Measurements from ENCODE around the gene SLC6A18.
"Not testable (repeated sequence)": the region's sequence is repeated elsewhere in the genome, so short reads cannot be mapped to it uniquely, and the experiment has no call there.

The SLC6A18 gene

DNA sequence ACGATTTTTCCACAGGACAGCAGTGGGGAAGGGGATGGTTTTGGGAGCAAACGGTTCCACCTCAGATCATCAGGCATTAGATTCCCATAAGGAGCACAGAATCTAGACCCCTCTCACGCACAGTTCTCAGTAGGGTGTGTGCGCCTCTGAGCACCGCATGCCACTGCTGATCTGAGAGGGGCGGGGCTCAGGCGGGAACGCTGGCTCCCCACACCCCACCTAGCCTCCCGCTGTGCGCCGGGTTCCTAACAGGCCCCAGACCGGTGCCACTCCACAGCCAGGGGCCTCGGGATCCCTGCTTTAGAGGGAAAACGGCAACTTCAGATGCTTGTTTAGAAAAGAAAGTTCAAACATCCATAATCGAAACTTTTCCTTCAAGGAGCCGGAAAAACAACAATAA, 49.3 kb downstream of the SLC6A18 start:
- no peaks in the 10 kb centered on the region for H3K27me3 Mint-ChIP-seq
- H3K9me3 Mint-ChIP-seq, result no peaks in the 10 kb centered on the region
- peaks cover 5% of the 10 kb centered on the region for H3K36me3 Mint-ChIP-seq
- H3K4me3 Mint-ChIP-seq, result no peak overlapping the region
- no peaks in the 10 kb centered on the region for H3K4me1 Mint-ChIP-seq
- no peak overlapping the region for H3K27ac Mint-ChIP-seq

DNA sequence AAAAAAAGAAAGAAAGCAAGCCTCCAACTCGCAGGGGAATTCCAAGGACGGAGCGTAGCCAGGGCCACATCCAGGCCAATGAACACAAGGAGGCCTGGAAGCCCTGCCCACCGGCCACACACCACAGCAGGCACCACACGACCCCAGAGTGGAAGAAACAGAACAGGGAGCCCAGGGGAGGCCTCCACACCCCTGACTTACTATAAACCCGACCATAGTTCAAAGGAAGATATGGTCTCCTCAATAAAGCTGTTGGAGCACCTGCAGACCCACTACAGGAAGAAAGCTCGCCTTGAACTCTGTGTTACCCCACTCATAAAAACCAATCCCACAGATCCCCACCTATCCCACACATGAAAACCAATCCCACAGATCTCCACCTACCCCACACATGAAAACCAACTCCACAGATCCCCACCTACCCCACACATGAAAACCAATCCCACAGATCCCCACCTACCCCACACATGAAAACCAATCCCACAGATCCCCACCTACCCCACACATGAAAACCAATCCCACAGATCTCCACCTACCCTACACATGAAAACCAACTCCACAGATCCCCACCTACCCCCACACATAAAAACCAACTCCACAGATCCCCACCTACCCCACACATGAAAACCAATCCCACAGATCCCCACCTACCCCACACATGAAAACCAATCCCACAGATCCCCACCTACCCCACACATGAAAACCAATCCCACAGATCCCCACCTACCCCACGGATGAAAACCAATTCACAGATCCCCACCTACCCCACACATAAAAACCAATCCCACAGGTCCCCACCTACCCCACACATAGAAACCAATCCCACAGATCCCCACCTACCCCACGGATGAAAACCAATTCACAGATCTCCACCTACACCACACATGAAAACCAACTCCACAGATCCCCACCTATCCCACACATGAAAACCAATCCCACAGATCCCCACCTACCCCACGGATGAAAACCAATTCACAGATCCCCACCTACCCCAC, 50.5 kb downstream of the SLC6A18 start:
- not testable (repeated sequence) for H3K9me3 Mint-ChIP-seq, H3K27me3 Mint-ChIP-seq, H3K36me3 Mint-ChIP-seq, H3K27ac Mint-ChIP-seq, H3K4me3 Mint-ChIP-seq, H3K4me1 Mint-ChIP-seq

DNA sequence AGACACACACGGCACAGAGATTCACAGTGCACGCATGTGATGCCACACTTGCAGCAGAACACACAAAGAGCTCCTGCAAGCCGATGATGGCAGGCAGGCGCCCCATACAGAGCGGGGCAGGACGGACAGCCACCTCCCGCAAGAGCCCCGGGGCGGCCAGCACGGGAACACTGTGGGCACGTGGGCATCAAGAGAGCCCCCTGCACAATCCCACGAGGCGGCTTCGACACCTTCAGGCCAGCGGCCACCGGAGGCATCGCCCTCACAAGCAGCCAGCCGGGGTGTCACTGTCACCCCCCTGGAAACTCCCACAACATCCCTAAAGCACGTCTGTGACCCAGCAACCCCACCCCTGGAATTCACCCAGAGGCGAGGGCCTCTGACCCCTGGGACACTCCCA, 51.7 kb downstream of the SLC6A18 start:
- H3K4me3 Mint-ChIP-seq, result no peak overlapping the region
- H3K4me1 Mint-ChIP-seq, result no peaks in the 10 kb centered on the region
- H3K36me3 Mint-ChIP-seq, result peaks cover 5% of the 10 kb centered on the region
- H3K27ac Mint-ChIP-seq, result no peak overlapping the region
- no peaks in the 10 kb centered on the region for H3K9me3 Mint-ChIP-seq
- no peaks in the 10 kb centered on the region for H3K27me3 Mint-ChIP-seq

DNA sequence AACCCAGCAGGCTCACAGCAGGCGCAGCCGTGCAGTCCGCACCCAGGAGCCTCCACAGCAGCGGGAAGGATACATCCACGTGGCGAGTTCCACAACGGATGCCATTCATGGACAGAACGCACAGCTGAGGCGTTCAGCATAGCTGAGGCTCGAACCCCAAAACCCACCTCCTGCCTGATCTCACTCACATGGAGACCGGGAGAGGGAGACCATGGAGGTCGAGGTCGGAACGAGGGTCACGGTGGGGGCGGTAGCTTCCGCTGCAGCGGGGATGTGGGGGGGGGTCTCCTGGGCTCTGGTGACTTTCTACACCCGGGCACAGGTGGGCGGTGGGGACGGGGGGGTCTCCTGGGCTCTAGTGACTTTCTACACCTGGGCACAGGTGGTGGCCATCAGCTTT, 52.1 kb downstream of the SLC6A18 start:
- H3K27ac Mint-ChIP-seq, result no peak overlapping the region
- H3K4me1 Mint-ChIP-seq, result no peaks in the 10 kb centered on the region
- H3K4me3 Mint-ChIP-seq, result no peak overlapping the region
- no peaks in the 10 kb centered on the region for H3K9me3 Mint-ChIP-seq
- H3K27me3 Mint-ChIP-seq, result no peaks in the 10 kb centered on the region
- H3K36me3 Mint-ChIP-seq, result peaks cover 5% of the 10 kb centered on the region

DNA sequence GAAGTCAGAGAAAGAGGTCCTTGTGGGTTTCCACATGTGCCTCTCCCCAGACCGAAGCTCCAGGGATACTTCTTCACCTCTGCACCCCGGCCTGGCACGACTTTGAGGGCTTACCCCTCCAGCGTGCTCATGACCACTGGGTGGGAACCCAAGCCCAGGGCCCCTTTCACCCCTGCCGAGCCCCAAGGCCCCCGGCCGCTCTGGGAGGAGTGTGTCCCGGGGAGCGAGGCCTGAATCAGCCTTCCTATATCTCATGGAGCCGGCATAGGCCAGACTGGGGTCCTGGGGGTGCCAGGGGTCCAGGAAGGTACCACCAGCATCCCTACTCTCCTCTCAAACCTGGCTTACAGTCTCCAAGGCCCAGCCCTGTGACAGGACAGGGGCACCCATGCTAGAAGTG, 52.6 kb downstream of the SLC6A18 start:
- Mint-ChIP-seq H3K4me1 (no peaks in the 10 kb centered on the region), H3K9me3 (no peaks in the 10 kb centered on the region)

DNA sequence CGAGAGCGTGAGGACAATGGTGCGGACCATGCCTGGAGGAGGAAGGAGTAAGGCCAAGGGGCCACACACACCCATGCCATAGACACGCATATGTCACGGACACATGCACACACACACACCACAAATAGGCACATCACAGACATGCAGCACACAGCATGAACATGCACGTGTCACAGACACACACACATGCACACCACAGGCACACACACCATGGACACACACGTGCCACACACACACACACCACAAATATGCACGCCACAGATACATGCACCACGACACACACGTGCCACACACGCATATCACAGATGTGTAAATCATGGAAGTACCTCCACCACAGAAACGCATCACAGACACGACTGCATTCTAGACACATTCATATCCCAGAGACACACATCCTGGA, 53.0 kb downstream of the SLC6A18 start:
- Mint-ChIP-seq H3K9me3 (no peaks in the 10 kb centered on the region), H3K27me3 (no peaks in the 10 kb centered on the region), H3K36me3 (peaks cover 5% of the 10 kb centered on the region), H3K27ac (no peak overlapping the region), H3K4me3 (no peak overlapping the region), H3K4me1 (no peaks in the 10 kb centered on the region)

More for the DNA sequence above, 52.6 kb downstream of the SLC6A18 start:
- Mint-ChIP-seq H3K36me3 (peaks cover 5% of the 10 kb centered on the region), H3K4me3 (no peak overlapping the region), H3K27ac (no peak overlapping the region), H3K27me3 (no peaks in the 10 kb centered on the region)

DNA sequence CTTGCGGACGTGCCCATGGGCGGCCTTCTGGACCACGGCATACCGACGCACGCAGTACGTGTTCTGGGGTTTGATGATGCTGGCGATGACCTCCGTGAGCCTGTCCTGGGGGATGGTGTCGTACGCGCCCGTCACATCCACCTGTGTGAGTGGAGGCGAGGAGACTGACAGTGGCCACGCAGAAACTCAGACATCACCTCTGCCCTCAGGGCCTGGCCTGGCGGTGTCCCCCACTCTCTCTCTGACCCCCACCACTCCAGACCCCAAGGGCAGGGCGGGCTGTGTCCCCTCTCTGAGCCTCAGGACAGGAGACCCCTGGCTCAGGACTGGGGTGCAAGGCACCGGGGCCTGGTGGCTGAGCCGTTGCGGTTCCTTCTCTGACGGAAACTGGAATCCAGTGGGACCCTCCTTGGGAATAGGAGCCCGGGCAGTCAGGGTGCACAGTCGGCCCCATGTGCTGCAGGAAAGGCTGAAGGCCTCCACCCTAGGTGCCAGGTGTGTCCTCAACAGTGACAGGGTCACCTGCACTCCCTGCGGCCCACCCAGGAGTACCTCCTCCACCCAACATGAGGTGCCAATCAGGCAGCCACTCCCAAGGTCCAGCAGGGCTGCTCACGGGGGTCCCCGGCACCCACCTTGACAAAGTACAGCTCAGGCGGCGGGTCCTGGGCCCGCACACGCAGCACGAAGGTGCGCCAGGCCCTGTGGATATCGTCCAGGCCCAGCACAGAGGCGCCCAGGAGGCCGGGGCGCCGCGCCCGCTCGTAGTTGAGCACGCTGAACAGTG, 53.7 kb downstream of the SLC6A18 start:
- no peak overlapping the region for H3K4me3 Mint-ChIP-seq
- no peaks in the 10 kb centered on the region for H3K4me1 Mint-ChIP-seq
- H3K27ac Mint-ChIP-seq, result no peak overlapping the region
- peaks cover 5% of the 10 kb centered on the region for H3K36me3 Mint-ChIP-seq
- H3K9me3 Mint-ChIP-seq, result no peaks in the 10 kb centered on the region
- no peaks in the 10 kb centered on the region for H3K27me3 Mint-ChIP-seq

DNA sequence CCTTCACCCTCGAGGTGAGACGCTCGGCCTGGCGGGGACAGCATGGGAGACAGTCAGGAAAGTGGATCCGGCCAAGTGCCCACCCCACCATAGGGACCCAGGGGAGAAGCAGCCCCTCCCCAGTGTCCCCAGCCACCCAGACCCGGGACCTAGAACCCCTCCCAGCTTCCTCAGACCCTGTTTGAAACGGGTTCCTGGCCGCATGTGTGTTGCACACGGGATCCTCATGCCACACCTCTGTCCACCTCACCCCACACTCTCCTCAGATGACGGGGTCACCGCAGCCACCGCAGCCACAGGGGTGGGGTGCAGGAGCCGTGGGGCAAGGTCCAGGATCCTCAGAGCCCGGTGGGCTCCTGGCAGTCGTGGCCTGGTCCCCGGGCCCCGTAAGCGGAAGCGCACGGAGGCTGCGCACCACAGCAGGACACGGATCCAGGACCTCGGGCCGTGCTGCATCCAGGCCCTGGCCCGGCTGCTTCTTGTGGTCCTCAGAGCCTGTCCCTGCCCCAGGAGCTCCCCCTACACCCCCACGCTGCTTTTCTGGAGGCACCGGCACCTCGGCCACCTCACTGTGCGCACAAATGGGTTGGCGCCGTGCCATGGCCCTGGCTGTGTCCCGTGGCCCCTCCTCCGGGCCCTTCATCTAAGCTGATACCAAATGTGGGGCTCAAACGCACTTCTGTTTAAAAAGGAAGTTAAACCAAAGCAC, 54.4 kb downstream of the SLC6A18 start:
- Mint-ChIP-seq H3K4me3 (no peak overlapping the region), H3K36me3 (peaks cover 5% of the 10 kb centered on the region), H3K27ac (no peak overlapping the region), H3K27me3 (no peaks in the 10 kb centered on the region), H3K4me1 (no peaks in the 10 kb centered on the region), H3K9me3 (no peaks in the 10 kb centered on the region)

DNA sequence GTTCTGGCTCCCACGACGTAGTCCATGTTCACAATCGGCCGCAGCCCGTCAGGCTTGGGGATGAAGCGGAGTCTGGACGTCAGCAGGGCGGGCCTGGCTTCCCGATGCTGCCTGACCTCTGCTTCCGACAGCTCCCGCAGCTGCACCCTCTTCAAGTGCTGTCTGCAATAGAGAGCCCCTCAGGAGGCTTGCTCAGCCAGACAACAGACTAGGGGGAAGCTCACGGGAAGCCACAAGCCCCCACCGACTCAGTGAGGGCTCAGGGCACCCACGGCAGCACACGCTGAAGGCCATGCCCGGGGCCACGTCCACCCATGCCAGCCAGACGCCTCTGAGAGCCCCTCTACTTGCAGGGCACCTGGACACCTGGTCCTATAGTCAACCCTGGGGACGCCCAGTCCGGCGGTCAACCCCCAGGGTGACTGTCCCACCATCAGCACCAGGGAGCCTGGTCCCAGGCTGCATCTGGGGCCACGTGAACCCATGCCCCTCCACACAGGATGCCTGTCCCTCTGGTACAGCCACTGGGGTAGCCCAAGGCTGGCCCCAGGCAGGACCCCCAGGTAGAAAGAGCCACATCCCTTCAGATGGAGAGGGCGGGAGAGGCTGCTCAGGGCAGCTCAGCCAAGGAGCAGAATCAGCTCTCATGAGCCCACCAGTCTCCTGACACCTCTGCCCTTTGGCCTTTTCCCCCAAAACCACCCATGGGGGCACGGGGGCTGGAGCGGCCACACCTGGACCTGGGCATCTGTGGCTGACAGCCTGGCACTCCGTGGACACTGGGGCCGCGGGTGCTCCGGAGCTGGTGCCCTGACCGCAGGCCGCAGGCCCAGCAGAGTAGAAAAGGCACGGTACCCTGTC, 55.2 kb downstream of the SLC6A18 start:
- H3K4me3 Mint-ChIP-seq, result no peak overlapping the region
- H3K27ac Mint-ChIP-seq, result no peak overlapping the region
- H3K36me3 Mint-ChIP-seq, result peaks cover 5% of the 10 kb centered on the region
- H3K9me3 Mint-ChIP-seq, result no peaks in the 10 kb centered on the region
- no peaks in the 10 kb centered on the region for H3K27me3 Mint-ChIP-seq
- H3K4me1 Mint-ChIP-seq, result no peaks in the 10 kb centered on the region

DNA sequence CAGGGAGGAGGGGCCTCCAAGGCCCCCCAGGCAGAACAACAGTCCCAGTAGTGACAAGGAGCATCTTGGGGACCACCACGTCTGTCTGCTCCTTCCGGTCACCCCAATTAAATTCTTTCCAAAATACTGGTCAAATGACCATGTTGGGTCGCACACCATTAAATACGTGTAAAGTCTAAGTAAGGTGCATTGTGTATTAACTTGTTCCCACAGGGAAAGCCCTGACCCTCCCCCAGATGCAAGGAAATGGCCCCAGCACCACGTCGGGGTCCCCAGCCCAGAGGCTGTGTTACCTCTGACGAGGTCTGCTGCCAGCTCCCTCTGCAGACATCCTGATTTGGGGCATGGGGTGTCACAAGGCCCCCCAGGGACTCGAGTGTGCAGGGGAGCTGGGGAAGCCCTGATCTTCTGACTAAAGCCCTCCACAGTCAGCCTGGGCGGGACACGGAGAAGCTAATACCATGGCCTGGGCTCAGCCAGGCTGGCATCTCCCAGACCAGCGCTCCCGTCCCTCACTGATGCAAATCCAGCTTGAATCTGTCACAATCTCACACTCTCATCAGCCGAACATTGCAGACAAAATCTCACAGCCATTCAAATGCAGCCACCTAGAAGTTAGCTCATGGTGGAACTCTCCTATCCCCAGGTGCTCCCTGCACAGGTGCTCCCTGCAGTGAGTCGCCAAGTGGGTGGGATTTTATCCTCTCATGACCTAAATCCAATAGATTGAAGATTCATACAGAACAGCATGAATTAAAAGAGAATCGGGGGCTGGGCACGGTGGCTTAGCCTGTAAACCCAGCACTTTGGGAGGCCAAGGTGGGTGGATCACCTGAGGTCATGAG, 56.1 kb downstream of the SLC6A18 start:
- no peaks in the 10 kb centered on the region for H3K4me1 Mint-ChIP-seq
- H3K27me3 Mint-ChIP-seq, result no peaks in the 10 kb centered on the region

DNA sequence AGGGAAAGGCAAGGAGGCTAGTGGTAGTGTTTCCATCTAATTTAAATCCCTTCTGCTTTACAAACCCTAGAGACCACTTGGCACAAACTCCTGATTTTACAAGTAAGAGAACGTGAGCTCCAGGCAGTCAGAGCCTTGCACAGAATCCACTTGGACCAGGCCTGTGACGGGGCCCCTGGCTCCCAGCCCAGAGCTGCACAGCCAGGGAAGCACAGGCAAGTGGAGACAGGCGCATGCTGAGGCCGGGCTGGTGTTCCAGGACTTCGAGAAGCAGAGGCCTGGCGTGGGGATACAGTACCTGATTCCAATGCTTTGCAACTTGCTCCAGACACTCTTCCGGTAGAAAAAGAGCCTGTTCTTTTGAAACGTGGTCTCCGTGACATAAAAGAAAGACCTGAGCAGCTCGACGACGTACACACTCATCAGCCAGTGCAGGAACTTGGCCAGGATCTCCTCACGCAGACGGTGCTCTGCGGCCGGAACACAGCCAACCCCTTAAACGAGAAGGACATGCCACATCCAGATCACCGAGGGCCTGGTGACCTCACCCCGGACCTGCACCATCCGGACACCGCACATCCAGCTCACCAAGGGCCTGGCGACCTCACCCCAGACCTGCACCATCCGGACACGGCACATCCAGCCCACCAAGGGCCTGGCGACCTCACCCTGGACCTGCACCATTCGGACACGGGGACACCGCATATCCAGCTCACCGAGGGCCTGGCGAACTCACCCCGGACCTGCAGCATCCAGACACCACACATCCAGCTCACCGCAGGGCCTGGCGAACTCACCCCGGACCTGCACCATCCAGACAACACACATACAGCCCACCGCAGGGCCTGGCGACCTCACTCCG, 57.2 kb downstream of the SLC6A18 start:
- H3K9me3 Mint-ChIP-seq, result no peaks in the 10 kb centered on the region
- peaks cover 8% of the 10 kb centered on the region for H3K36me3 Mint-ChIP-seq
- no peak overlapping the region for H3K27ac Mint-ChIP-seq
- no peaks in the 10 kb centered on the region for H3K4me1 Mint-ChIP-seq
- H3K4me3 Mint-ChIP-seq, result no peak overlapping the region
- H3K27me3 Mint-ChIP-seq, result no peaks in the 10 kb centered on the region

More for the DNA sequence above, 56.1 kb downstream of the SLC6A18 start:
- Mint-ChIP-seq H3K9me3 (no peaks in the 10 kb centered on the region), H3K4me3 (no peak overlapping the region), H3K36me3 (peaks cover 5% of the 10 kb centered on the region), H3K27ac (no peak overlapping the region)

DNA sequence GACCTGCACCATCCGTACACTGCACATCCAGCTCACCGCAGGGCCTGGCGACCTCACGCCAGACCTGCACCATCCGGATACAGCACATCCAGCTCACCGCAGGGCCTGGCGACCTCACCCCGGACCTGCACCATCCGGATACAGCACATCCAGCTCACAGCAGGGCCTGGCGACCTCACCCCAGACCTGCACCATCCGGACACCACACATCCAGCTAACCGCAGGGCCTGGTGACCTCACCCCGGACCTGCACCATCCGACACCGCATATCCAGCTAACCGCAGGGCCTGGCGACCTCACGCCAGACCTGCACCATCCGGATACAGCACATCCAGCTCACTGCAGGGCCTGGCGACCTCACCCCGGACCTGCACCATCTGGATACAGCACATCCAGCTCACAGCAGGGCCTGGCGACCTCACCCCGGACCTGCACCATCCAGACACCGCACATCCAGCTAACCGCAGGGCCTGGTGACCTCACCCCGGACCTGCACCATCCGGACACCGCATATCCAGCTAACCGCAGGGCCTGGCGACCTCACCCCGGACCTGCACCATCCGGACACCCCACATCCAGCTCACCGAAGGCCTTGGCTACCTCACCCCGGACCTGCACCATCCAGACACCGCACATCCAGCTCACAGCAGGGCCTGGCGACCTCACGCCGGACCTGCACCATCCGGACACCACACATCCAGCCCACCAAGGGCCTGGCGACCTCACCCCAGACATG, 58.0 kb downstream of the SLC6A18 start:
- not testable (repeated sequence) for H3K4me1 Mint-ChIP-seq, H3K36me3 Mint-ChIP-seq, H3K9me3 Mint-ChIP-seq, H3K4me3 Mint-ChIP-seq, H3K27me3 Mint-ChIP-seq, H3K27ac Mint-ChIP-seq

DNA sequence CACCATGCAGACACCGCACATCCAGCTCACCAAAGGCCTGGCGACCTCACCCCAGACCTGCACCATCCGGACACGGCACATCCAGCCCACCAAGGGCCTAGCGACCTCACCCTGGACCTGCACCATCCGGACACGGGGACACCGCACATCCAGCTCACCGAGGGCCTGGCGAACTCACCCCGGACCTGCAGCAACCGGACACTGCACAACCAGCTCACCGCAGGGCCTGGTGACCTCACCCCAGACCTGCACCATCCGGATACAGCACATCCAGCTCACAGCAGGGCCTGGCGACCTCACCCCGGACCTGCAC, 58.5 kb downstream of the SLC6A18 start:
- not testable (repeated sequence) for H3K36me3 Mint-ChIP-seq, H3K4me1 Mint-ChIP-seq, H3K27me3 Mint-ChIP-seq, H3K9me3 Mint-ChIP-seq, H3K27ac Mint-ChIP-seq, H3K4me3 Mint-ChIP-seq
